ENCODE measurements around the gene MXRA7.

DNA sequence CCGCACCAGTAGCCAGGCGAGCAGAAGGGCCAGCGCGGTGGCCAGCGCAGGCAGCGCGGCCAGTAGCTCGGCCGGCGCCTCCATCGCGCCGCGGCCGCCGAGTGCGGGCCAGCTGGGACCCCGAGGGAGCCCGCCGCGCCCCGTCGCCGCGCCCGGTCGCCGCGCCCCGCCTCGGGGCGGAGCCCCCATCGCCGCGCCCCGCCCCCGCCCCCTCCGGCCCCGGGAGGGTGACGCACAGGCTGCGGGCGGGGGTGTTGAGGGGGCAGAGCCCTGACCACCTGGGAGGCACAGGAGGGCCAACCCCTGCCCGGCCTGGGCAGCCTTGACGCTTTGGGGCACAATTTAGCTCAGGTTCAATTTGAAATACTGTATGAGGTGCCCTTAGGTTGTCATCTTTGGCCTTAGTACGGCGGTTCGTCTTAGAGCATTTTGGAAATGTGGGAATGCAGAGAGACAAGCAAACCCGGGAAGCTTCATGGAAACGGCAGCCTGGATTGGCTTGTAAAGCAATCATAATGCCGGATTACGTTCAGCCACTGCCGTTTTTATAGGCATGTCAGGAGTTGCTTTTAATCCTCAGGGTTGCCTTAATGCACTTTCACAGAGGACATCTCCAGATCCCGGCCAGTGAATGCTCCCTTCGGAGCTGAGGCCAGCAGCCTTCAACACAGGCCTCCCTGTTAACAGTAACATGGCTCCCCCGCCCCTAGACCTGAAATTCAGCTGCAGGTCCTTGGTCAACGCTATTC is at the start of gene MXRA7:
- TF ChIP-seq CTCF (IDR thresholded peaks at IDR 0.05) (no peak), EZH2 (IDR thresholded peaks at IDR 0.05; ENCODE audit: borderline replicate concordance, insufficient read depth, low read depth, low read length, poor library complexity, severe bottlenecking) (no peak)

Measured in B cell (primary cell).